Liver (tissue), 9 donors: ENCODE data around the gene GCNA. TPM values are rescaled to one million over a fixed set of nuclear protein-coding genes. Genes with fewer than 3 reads are reported as not detected.

Experiments used
- DNase-seq: peaks from one replicate; pipeline ENCODE4 v3.0.0-alpha.2; 2017; ENCODE audit warnings: low spot score
- H3K27ac ChIP-seq, 2 donors: one replicate each; pipeline ENCODE4 v1.7.0; 2013; ENCODE audit warnings: inconsistent platforms in 2 of 2, low read length in 2 of 2, control low read depth in 1 of 2, low read depth in 1 of 2, mild to moderate bottlenecking in 1 of 2
- H3K27me3 ChIP-seq, 4 donors: one replicate each; pipeline versions ENCODE4 v1.6.1 to v1.7.0; 2013; ENCODE audit warnings: low read length in 3 of 4, inconsistent platforms in 1 of 4, mild to moderate bottlenecking in 1 of 4, moderate library complexity in 1 of 4; ENCODE audit not compliant: control insufficient read depth in 4 of 4, insufficient read depth in 4 of 4
- H3K36me3 ChIP-seq, 4 donors: one replicate each; pipeline versions ENCODE4 v1.6.1 to v1.7.0; 2013; ENCODE audit warnings: low read length in 3 of 4, mild to moderate bottlenecking in 3 of 4, low read depth in 1 of 4, moderate library complexity in 1 of 4; ENCODE audit not compliant: control insufficient read depth in 4 of 4, insufficient read depth in 3 of 4
- H3K4me1 ChIP-seq, 4 donors: one replicate each; pipeline versions ENCODE4 v1.6.1 to v1.7.0; 2013; ENCODE audit warnings: low read length in 3 of 4, mild to moderate bottlenecking in 3 of 4, moderate library complexity in 1 of 4; ENCODE audit not compliant: control insufficient read depth in 4 of 4, insufficient read depth in 4 of 4
- H3K4me3 ChIP-seq, 3 donors: one replicate each; pipeline versions ENCODE4 v1.6.1 to v1.7.0; 2013; ENCODE audit warnings: low read length in 3 of 3, control low read depth in 1 of 3, low read depth in 1 of 3, mild to moderate bottlenecking in 1 of 3
- H3K9ac ChIP-seq, 2 donors: one replicate each; pipeline ENCODE4 v1.7.0; 2013; ENCODE audit warnings: low read length in 2 of 2, mild to moderate bottlenecking in 2 of 2, moderate library complexity in 2 of 2, control low read depth in 1 of 2, low read depth in 1 of 2
- H3K9me3 ChIP-seq, 4 donors: one replicate each; pipeline versions ENCODE4 v1.6.1 to v1.7.0; 2013; ENCODE audit warnings: low read length in 3 of 4; ENCODE audit not compliant: control insufficient read depth in 4 of 4
- CTCF ChIP-seq: fragments of 150-350 bp; IDR thresholded peaks from 2 replicates; pipeline ENCODE4 v1.5.1; 2017; ENCODE audit warnings: improper control_type of control experiment, low read depth, low read length; ENCODE audit not compliant: missing input control
- EGR1 ChIP-seq, 2 donors: IDR thresholded peaks; 2 replicates each; pipeline ENCODE4 v1.6.1; 2016 to 2018; ENCODE audit warnings: antibody characterized with exemption in 2 of 2, low read depth in 2 of 2
- FOXA1 ChIP-seq: IDR thresholded peaks from 2 replicates; pipeline ENCODE4 v1.6.1; 2016; ENCODE audit warnings: antibody characterized with exemption
- FOXA2 ChIP-seq: IDR thresholded peaks from 2 replicates; pipeline ENCODE4 v1.6.1; 2016; ENCODE audit warnings: antibody characterized with exemption
- GABPA ChIP-seq, 2 donors: IDR thresholded peaks in 1 of 2; conservative IDR thresholded peaks in 1 of 2; 2 replicates each; pipeline ENCODE4 v1.6.1; 2016; ENCODE audit warnings: antibody characterized with exemption in 2 of 2, mild to moderate bottlenecking in 1 of 2, moderate library complexity in 1 of 2
- HNF4G ChIP-seq: IDR thresholded peaks from 2 replicates; pipeline ENCODE4 v1.6.1; 2016; ENCODE audit warnings: antibody characterized with exemption
- JUND ChIP-seq, 2 donors: IDR thresholded peaks; 2 replicates each; pipeline ENCODE4 v1.6.1; 2016; ENCODE audit warnings: antibody characterized with exemption in 2 of 2
- MAX ChIP-seq: IDR thresholded peaks from 2 replicates; pipeline ENCODE4 v1.6.1; 2016; ENCODE audit warnings: antibody characterized with exemption
- NR2F2 ChIP-seq: IDR thresholded peaks from 2 replicates; pipeline ENCODE4 v1.6.1; 2016; ENCODE audit warnings: antibody characterized with exemption
- RAD21 ChIP-seq, 2 donors: IDR thresholded peaks; 2 replicates each; pipeline ENCODE4 v1.6.1; 2016; ENCODE audit warnings: antibody characterized with exemption in 2 of 2, mild to moderate bottlenecking in 2 of 2
- RXRA ChIP-seq, 2 donors: IDR thresholded peaks; 2 replicates each; pipeline ENCODE4 v1.6.1; 2017 to 2018; ENCODE audit warnings: antibody characterized with exemption in 2 of 2, mild to moderate bottlenecking in 1 of 2
- SP1 ChIP-seq: IDR thresholded peaks from 2 replicates; pipeline ENCODE4 v1.6.1; 2018; ENCODE audit warnings: antibody characterized with exemption, mild to moderate bottlenecking
- TAF1 ChIP-seq: conservative IDR thresholded peaks from 2 replicates; pipeline ENCODE4 v1.6.1; 2016; ENCODE audit warnings: antibody characterized with exemption, mild to moderate bottlenecking
- YY1 ChIP-seq: IDR thresholded peaks from 2 replicates; pipeline ENCODE4 v1.6.1; 2016; ENCODE audit warnings: antibody characterized with exemption, mild to moderate bottlenecking
- WGBS: extraction: QIAGEN DNeasy Blood & Tissue Kit; methylation state at CpG from one replicate; pipeline ENCODE4 v1.1.7; 2013; 5-methylcytosine and 5-hydroxymethylcytosine counted together
- polyA plus RNA-seq, 2 donors: library from polyadenylated mRNA; stranded (reverse) in 1 of 2; unstranded in 1 of 2; fragments of 200-250 nt in 1 of 2; fragments of >200 nt in 1 of 2; fragmentation: Nextera tagmentation in 1 of 2; extraction: Ambion mirVana in 1 of 2; gene quantifications; one replicate each; pipeline versions ENCODE4 v1.2.1 to v1.2.3, GENCODE V29; 2013 to 2015
- total RNA-seq, 2 donors: library from RNA; depleted of rRNA; stranded (reverse); fragments of >200 nt; gene quantifications; one replicate each; pipeline ENCODE4 v1.2.3, GENCODE V29; 2014
- TF ChIP-seq, protein P1 (sequence below): IDR thresholded peaks from 2 replicates; pipeline ENCODE4 v1.6.1; 2016; ENCODE audit warnings: antibody characterized with exemption, mild to moderate bottlenecking
- TF ChIP-seq, protein P2 (sequence below): IDR thresholded peaks from 2 replicates; pipeline ENCODE4 v1.6.1; 2016; ENCODE audit warnings: antibody characterized with exemption
- donor health status: healthy.
- donor health status: healthy.
- donor health status: healthy.
- donor health status: healthy.
- donor health status: healthy.

The GCNA gene
- total and polyA plus RNA-seq, 4 donors, result 0.18 to 3.7 (median 0.73) TPM

- 91% methylated on average over 2 of the region's 2 CpGs for WGBS
- Histone ChIP-seq H3K27ac (no peak overlapping the region), H3K36me3 (peaks cover 0 to 22% (median 17%) of the 10 kb centered on the region in 4 donors), H3K9me3 (no peaks in the 10 kb centered on the region), H3K9ac (no peak overlapping the region), H3K27me3 (no peaks in the 10 kb centered on the region), H3K4me3 (no peak overlapping the region), H3K4me1 (no peaks in the 10 kb centered on the region)
- TF ChIP-seq YY1 (no peak), FOXA2 (no peak)
- DNase-seq, result no peak
These were observed 21.7 kb downstream of the GCNA start for GRCh38 chrX:71599965-71600364.

GRCh38 chrX:71603618-71604017 lies 25.4 kb downstream of the GCNA start:
- Histone ChIP-seq H3K36me3 (peaks cover 3 to 27% (median 15%) of the 10 kb centered on the region in 4 donors), H3K4me3 (no peak overlapping the region), H3K9me3 (no peaks in the 10 kb centered on the region), H3K9ac (no peak overlapping the region), H3K27ac (no peak overlapping the region), H3K4me1 (no peaks in the 10 kb centered on the region), H3K27me3 (no peaks in the 10 kb centered on the region)
- TF ChIP-seq RAD21 (IDR thresholded peaks at IDR 0.05) (no peak), EGR1 (IDR thresholded peaks at IDR 0.05; ENCODE audit: low read depth in 2 of 2) (no peak), TAF1 (no peak), FOXA1 (no peak), JUND (IDR thresholded peaks at IDR 0.05) (no peak), GABPA (IDR thresholded peaks at IDR 0.05 in 1 of 2, conservative IDR thresholded peaks at IDR 0.05 in 1 of 2) (no peak), MAX (no peak), NR2F2 (no peak), HNF4G (no peak)
- TF ChIP-seq, protein P1, sequence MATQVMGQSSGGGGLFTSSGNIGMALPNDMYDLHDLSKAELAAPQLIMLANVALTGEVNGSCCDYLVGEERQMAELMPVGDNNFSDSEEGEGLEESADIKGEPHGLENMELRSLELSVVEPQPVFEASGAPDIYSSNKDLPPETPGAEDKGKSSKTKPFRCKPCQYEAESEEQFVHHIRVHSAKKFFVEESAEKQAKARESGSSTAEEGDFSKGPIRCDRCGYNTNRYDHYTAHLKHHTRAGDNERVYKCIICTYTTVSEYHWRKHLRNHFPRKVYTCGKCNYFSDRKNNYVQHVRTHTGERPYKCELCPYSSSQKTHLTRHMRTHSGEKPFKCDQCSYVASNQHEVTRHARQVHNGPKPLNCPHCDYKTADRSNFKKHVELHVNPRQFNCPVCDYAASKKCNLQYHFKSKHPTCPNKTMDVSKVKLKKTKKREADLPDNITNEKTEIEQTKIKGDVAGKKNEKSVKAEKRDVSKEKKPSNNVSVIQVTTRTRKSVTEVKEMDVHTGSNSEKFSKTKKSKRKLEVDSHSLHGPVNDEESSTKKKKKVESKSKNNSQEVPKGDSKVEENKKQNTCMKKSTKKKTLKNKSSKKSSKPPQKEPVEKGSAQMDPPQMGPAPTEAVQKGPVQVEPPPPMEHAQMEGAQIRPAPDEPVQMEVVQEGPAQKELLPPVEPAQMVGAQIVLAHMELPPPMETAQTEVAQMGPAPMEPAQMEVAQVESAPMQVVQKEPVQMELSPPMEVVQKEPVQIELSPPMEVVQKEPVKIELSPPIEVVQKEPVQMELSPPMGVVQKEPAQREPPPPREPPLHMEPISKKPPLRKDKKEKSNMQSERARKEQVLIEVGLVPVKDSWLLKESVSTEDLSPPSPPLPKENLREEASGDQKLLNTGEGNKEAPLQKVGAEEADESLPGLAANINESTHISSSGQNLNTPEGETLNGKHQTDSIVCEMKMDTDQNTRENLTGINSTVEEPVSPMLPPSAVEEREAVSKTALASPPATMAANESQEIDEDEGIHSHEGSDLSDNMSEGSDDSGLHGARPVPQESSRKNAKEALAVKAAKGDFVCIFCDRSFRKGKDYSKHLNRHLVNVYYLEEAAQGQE, result no peak
- 96% methylated on average over 33 of the region's 33 CpGs for WGBS
- DNase-seq, result no peak

DNA sequence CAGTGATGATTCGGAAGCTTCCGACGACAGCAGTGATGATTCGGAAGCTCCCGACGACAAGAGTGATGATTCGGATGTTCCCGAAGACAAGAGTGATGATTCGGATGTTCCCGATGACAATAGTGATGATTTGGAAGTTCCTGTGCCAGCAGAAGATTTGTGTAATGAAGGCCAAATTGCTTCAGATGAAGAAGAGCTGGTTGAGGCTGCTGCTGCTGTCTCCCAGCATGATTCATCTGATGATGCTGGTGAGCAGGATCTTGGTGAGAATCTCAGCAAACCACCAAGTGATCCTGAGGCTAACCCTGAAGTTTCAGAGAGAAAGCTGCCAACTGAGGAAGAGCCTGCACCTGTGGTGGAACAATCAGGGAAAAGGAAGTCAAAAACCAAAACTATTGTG lies 25.9 kb downstream of the GCNA start:
- Histone ChIP-seq H3K9me3 (no peaks in the 10 kb centered on the region), H3K4me1 (no peaks in the 10 kb centered on the region), H3K27me3 (no peaks in the 10 kb centered on the region), H3K4me3 (no peak overlapping the region), H3K9ac (no peak overlapping the region), H3K27ac (no peak overlapping the region), H3K36me3 (peaks cover 3 to 30% (median 16%) of the 10 kb centered on the region in 4 donors)
- WGBS, result 92% methylated on average over 10 of the region's 10 CpGs
- DNase-seq, result no peak
- TF ChIP-seq YY1 (no peak), SP1 (no peak), EGR1 (IDR thresholded peaks at IDR 0.05; ENCODE audit: low read depth in 2 of 2) (no peak), CTCF (no peak), TAF1 (no peak), RXRA (IDR thresholded peaks at IDR 0.05) (no peak), RAD21 (IDR thresholded peaks at IDR 0.05) (no peak), JUND (IDR thresholded peaks at IDR 0.05) (no peak), FOXA1 (no peak)
- TF ChIP-seq, protein P2, sequence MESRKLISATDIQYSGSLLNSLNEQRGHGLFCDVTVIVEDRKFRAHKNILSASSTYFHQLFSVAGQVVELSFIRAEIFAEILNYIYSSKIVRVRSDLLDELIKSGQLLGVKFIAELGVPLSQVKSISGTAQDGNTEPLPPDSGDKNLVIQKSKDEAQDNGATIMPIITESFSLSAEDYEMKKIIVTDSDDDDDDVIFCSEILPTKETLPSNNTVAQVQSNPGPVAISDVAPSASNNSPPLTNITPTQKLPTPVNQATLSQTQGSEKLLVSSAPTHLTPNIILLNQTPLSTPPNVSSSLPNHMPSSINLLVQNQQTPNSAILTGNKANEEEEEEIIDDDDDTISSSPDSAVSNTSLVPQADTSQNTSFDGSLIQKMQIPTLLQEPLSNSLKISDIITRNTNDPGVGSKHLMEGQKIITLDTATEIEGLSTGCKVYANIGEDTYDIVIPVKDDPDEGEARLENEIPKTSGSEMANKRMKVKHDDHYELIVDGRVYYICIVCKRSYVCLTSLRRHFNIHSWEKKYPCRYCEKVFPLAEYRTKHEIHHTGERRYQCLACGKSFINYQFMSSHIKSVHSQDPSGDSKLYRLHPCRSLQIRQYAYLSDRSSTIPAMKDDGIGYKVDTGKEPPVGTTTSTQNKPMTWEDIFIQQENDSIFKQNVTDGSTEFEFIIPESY, result no peak
- TF ChIP-seq, protein P1, result no peak
